ENCODE data around the gene NELL2.

The NELL2 gene

GRCh38 chr12:44584625-44585024 lies 291.5 kb downstream of the NELL2 start:
- no peak overlapping the region for H3K27ac Mint-ChIP-seq

GRCh38 chr12:44582521-44582920 lies 293.6 kb downstream of the NELL2 start:
- no peaks in the 10 kb centered on the region for H3K4me1 Mint-ChIP-seq (ENCODE audit: low read depth in 2 of 2)
- H3K27ac Mint-ChIP-seq: no peak overlapping the region
- peaks cover 2% of the 10 kb centered on the region for H3K36me3 Mint-ChIP-seq (ENCODE audit: insufficient read depth)
- no peak for DNase-seq
- H3K9me3 Mint-ChIP-seq: no peaks in the 10 kb centered on the region
- H3K4me3 Mint-ChIP-seq: no peak overlapping the region
- no peaks in the 10 kb centered on the region for H3K27me3 Mint-ChIP-seq
- ATAC-seq (replicated peaks): no peak

More at GRCh38 chr12:44584625-44585024, 291.5 kb downstream of the NELL2 start:
- Mint-ChIP-seq H3K4me3 (no peak overlapping the region), H3K4me1 (ENCODE audit: low read depth in 2 of 2) (no peaks in the 10 kb centered on the region), H3K36me3 (ENCODE audit: insufficient read depth) (no peaks in the 10 kb centered on the region), H3K9me3 (no peaks in the 10 kb centered on the region), H3K27me3 (no peaks in the 10 kb centered on the region)
- DNase-seq: no peak
- no peak for ATAC-seq (replicated peaks)

- no peak for ATAC-seq (replicated peaks)
- H3K9me3 Mint-ChIP-seq: no peaks in the 10 kb centered on the region
Observed at GRCh38 chr12:44581642-44582242, 294.4 kb downstream of the NELL2 start.

GRCh38 chr12:44574586-44574985 lies 301.5 kb downstream of the NELL2 start:
- H3K27me3 Mint-ChIP-seq: no peaks in the 10 kb centered on the region

More at GRCh38 chr12:44581642-44582242, 294.4 kb downstream of the NELL2 start:
- Mint-ChIP-seq H3K27ac (no peak overlapping the region), H3K4me3 (no peak overlapping the region), H3K36me3 (ENCODE audit: insufficient read depth) (peaks cover 6% of the 10 kb centered on the region), H3K4me1 (ENCODE audit: low read depth in 2 of 2) (no peaks in the 10 kb centered on the region), H3K27me3 (no peaks in the 10 kb centered on the region)
- DNase-seq: no peak

GRCh38 chr12:44573723-44574122 lies 302.4 kb downstream of the NELL2 start:
- Mint-ChIP-seq H3K36me3 (ENCODE audit: insufficient read depth) (peaks cover 6% of the 10 kb centered on the region), H3K27me3 (no peaks in the 10 kb centered on the region), H3K4me1 (ENCODE audit: low read depth in 2 of 2) (no peaks in the 10 kb centered on the region), H3K27ac (no peak overlapping the region), H3K9me3 (no peaks in the 10 kb centered on the region), H3K4me3 (no peak overlapping the region)
- ATAC-seq (replicated peaks) (no peak), DNase-seq (no peak)

More at GRCh38 chr12:44574586-44574985, 301.5 kb downstream of the NELL2 start:
- ATAC-seq (replicated peaks) (no peak), DNase-seq (no peak)
- H3K9me3 Mint-ChIP-seq: no peaks in the 10 kb centered on the region
- no peak overlapping the region for H3K4me3 Mint-ChIP-seq
- peaks cover 6% of the 10 kb centered on the region for H3K36me3 Mint-ChIP-seq (ENCODE audit: insufficient read depth)
- H3K4me1 Mint-ChIP-seq (ENCODE audit: low read depth in 2 of 2): no peaks in the 10 kb centered on the region
- H3K27ac Mint-ChIP-seq: no peak overlapping the region

GRCh38 chr12:44571006-44571550 lies 305.0 kb downstream of the NELL2 start:
- Mint-ChIP-seq H3K4me1 (ENCODE audit: low read depth in 2 of 2) (no peaks in the 10 kb centered on the region), H3K36me3 (ENCODE audit: insufficient read depth) (no peaks in the 10 kb centered on the region), H3K27me3 (no peaks in the 10 kb centered on the region), H3K9me3 (no peaks in the 10 kb centered on the region), H3K4me3 (no peak overlapping the region), H3K27ac (no peak overlapping the region)
- DNase-seq (no peak), ATAC-seq (replicated peaks) (no peak)

- ATAC-seq (replicated peaks) (no peak), DNase-seq (no peak)
- Mint-ChIP-seq H3K27ac (no peak overlapping the region), H3K9me3 (peaks cover 0 to 6% of the 10 kb centered on the region in 2 donors), H3K4me1 (ENCODE audit: low read depth in 2 of 2) (no peaks in the 10 kb centered on the region), H3K4me3 (no peak overlapping the region), H3K36me3 (ENCODE audit: insufficient read depth) (no peaks in the 10 kb centered on the region), H3K27me3 (no peaks in the 10 kb centered on the region)
Observed at GRCh38 chr12:44570036-44570583, 306.0 kb downstream of the NELL2 start.

- Mint-ChIP-seq H3K4me1 (ENCODE audit: low read depth in 2 of 2) (no peaks in the 10 kb centered on the region), H3K27ac (no peak overlapping the region)
Observed at GRCh38 chr12:44565163-44565562, 311.0 kb downstream of the NELL2 start.

GRCh38 chr12:44563486-44563885 lies 312.6 kb downstream of the NELL2 start:
- H3K4me1 Mint-ChIP-seq (ENCODE audit: low read depth in 2 of 2): no peaks in the 10 kb centered on the region
- no peak overlapping the region for H3K27ac Mint-ChIP-seq
- no peak overlapping the region for H3K4me3 Mint-ChIP-seq
- no peaks in the 10 kb centered on the region for H3K36me3 Mint-ChIP-seq (ENCODE audit: insufficient read depth)
- DNase-seq (no peak), ATAC-seq (replicated peaks) (no peak)
- no peaks in the 10 kb centered on the region for H3K27me3 Mint-ChIP-seq
- H3K9me3 Mint-ChIP-seq: peaks cover 0 to 7% of the 10 kb centered on the region in 2 donors

More at GRCh38 chr12:44565163-44565562, 311.0 kb downstream of the NELL2 start:
- H3K4me3 Mint-ChIP-seq: no peak overlapping the region
- H3K9me3 Mint-ChIP-seq: peaks cover 0 to 7% of the 10 kb centered on the region in 2 donors
- H3K27me3 Mint-ChIP-seq: no peaks in the 10 kb centered on the region
- DNase-seq: no peak
- no peaks in the 10 kb centered on the region for H3K36me3 Mint-ChIP-seq (ENCODE audit: insufficient read depth)
- ATAC-seq (replicated peaks): no peak

GRCh38 chr12:44558340-44559100 lies 317.6 kb downstream of the NELL2 start:
- ATAC-seq (replicated peaks) (no peak), DNase-seq (no peak)
- no peak overlapping the region for H3K4me3 Mint-ChIP-seq

GRCh38 chr12:44555454-44555853 lies 320.7 kb downstream of the NELL2 start:
- H3K9me3 Mint-ChIP-seq: no peaks in the 10 kb centered on the region
- ATAC-seq (replicated peaks) (no peak), DNase-seq (no peak)
- H3K36me3 Mint-ChIP-seq (ENCODE audit: insufficient read depth): no peaks in the 10 kb centered on the region
- H3K27ac Mint-ChIP-seq: no peak overlapping the region
- H3K4me1 Mint-ChIP-seq (ENCODE audit: low read depth in 2 of 2): no peaks in the 10 kb centered on the region
- H3K4me3 Mint-ChIP-seq: no peak overlapping the region
- H3K27me3 Mint-ChIP-seq: no peaks in the 10 kb centered on the region

More at GRCh38 chr12:44558340-44559100, 317.6 kb downstream of the NELL2 start:
- Mint-ChIP-seq H3K4me1 (ENCODE audit: low read depth in 2 of 2) (no peaks in the 10 kb centered on the region), H3K9me3 (no peaks in the 10 kb centered on the region), H3K27me3 (no peaks in the 10 kb centered on the region), H3K36me3 (ENCODE audit: insufficient read depth) (no peaks in the 10 kb centered on the region), H3K27ac (no peak overlapping the region)

GRCh38 chr12:44551631-44552030 lies 324.5 kb downstream of the NELL2 start:
- no peaks in the 10 kb centered on the region for H3K9me3 Mint-ChIP-seq
- ATAC-seq (replicated peaks) (no peak), DNase-seq (no peak)
- H3K27me3 Mint-ChIP-seq: no peaks in the 10 kb centered on the region
- H3K4me3 Mint-ChIP-seq: no peak overlapping the region
- H3K27ac Mint-ChIP-seq: no peak overlapping the region
- no peaks in the 10 kb centered on the region for H3K36me3 Mint-ChIP-seq (ENCODE audit: insufficient read depth)
- no peaks in the 10 kb centered on the region for H3K4me1 Mint-ChIP-seq (ENCODE audit: low read depth in 2 of 2)

GRCh38 chr12:44550377-44550776 lies 325.7 kb downstream of the NELL2 start:
- no peaks in the 10 kb centered on the region for H3K27me3 Mint-ChIP-seq
- H3K4me3 Mint-ChIP-seq: no peak overlapping the region
- no peaks in the 10 kb centered on the region for H3K9me3 Mint-ChIP-seq
- H3K27ac Mint-ChIP-seq: no peak overlapping the region
- ATAC-seq (replicated peaks): no peak
- H3K36me3 Mint-ChIP-seq (ENCODE audit: insufficient read depth): no peaks in the 10 kb centered on the region
- no peak for DNase-seq
- H3K4me1 Mint-ChIP-seq (ENCODE audit: low read depth in 2 of 2): no peaks in the 10 kb centered on the region

GRCh38 chr12:44546060-44546459 lies 330.1 kb downstream of the NELL2 start:
- no peaks in the 10 kb centered on the region for H3K27me3 Mint-ChIP-seq
- H3K36me3 Mint-ChIP-seq (ENCODE audit: insufficient read depth): no peaks in the 10 kb centered on the region
- no peak overlapping the region for H3K4me3 Mint-ChIP-seq
- ATAC-seq (replicated peaks) (no peak), DNase-seq (no peak)
- no peak overlapping the region for H3K27ac Mint-ChIP-seq
- H3K9me3 Mint-ChIP-seq: no peaks in the 10 kb centered on the region
- no peaks in the 10 kb centered on the region for H3K4me1 Mint-ChIP-seq (ENCODE audit: low read depth in 2 of 2)

Measured in effector memory CD8-positive, alpha-beta T cell (primary cell).